ENCODE measurements around the gene NEDD4L.

Gene NEDD4L

GRCh38 chr18:58291131-58291530 lies 247.1 kb downstream of the NEDD4L start:
- no peak for DNase-seq (ENCODE audit: low spot score)

DNA sequence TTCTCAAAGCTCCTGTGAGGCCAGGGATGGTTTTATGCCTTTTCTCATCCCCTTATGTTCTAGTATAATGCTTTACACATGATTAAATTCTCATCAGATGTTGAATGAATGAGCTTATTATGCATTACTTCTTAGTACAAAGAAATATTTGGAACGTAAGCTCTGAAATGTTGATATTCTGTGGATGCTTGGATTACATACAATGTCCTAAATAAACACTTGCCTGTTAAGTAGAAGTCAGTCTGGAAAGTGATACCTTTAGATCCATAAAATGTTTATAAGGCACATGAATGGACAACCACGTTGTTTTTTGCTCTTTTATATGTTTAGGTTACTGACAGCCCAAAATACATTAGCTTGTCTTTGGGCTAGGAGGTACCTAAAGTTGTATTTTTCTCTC lies 248.6 kb downstream of the NEDD4L start:
- DNase-seq (ENCODE audit: low spot score) = no peak

DNA sequence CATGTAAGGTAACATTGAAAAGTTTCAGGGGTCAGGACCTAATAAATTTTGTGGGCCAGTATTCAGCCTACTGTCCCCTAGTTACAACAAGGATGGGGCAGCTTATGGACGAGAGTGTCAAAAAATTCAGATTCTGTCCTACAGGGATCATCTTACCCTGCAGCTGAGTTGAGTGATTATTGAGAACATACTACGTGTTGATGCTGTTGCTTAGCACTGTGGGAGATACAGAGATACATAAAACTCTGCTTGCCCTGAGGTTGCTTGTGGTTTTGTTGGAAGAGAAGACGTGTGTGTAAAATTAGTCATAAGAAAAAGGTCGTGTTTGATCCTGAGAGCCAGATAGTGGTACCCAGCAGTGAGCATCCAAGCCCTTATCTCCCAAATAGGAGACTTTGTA lies 253.2 kb downstream of the NEDD4L start:
- peak; percentile 41 for DNase-seq (ENCODE audit: low spot score)

DNA sequence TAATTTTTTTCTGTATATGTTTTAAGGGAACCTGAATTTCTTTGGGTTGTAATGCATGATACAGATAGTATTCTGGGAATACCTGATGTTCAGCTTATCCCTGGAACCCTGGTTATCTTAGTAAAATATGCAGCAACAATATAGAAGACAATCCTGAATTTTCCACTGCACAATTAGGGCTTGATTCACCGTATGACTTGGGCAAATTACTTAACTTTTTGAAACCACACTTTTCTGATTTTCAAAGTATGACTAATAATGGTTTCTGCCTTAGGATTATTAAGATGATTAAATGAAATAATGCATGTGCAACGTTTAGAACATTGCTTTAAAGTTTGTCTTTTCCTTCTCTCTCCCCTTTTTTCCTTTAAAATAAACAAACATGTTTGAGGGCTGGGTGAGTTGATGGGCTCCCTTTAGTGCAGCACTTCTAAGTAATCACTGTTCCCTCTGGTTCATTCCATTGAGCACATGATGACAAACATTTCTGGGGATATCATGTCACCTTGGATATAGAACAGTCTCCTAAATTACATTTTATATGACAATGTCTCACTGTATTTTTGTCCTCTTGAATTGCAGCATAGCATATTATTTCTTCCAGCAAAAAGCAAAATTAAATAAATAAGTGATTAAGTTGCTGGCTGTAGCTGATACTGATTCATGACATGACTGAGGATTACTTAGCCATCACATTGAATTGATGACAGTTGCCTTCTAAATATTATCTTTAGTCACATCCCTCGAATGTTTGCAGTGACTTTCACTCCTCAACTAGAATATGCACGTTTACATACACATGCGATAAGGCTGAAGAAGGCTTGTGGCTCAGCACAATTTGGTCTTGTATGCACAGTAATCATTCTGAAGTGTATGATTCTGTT lies 254.5 kb downstream of the NEDD4L start:
- no peak for DNase-seq (ENCODE audit: low spot score)

- no peak for DNase-seq (ENCODE audit: low spot score)
These were observed 255.1 kb downstream of the NEDD4L start for GRCh38 chr18:58299135-58299473.

DNA sequence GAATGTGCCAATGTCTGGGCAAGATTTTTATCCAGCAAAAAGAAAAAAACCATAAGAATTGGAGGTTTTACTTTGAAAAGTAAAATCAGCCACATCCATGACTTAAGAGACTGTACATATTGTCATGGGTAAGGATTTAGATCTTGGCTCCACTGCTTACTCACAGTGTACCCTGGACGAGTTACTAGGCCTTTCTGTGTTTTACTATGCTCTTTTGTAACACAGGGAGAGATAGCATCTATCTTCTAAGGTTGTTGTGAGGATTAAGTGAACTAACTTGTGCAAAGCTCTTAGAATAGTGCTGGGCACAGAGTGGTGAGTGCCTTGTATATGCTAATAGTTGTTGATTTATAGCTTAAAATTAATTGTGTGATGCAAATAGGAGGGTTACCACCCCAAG lies 255.9 kb downstream of the NEDD4L start:
- no peak for DNase-seq (ENCODE audit: low spot score)

- peak; percentile 26 for DNase-seq (ENCODE audit: low spot score)
These were observed 256.8 kb downstream of the NEDD4L start for GRCh38 chr18:58300867-58301266.

DNA sequence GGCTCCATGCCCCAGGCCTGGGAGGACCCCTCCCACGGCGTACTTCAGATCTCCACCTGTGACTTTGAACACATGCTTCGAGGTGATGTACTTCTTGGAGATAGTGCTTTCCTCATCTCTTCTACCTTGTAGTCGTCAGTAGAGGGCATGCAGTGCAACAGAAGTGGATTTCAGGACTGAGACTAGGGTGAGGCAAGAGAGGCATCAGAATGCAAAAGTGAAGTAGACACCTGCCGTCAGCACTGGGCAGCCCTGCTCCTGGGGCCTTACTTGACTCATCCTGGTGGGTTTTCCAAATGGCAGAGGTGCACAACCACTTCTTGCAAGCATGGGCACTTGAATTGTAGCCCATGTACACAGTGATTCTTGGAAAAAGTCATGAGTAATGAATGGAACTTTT lies 258.8 kb downstream of the NEDD4L start:
- DNase-seq (ENCODE audit: low spot score) = no peak

- peak; percentile 63 for DNase-seq (ENCODE audit: low spot score)
These were observed 259.3 kb downstream of the NEDD4L start for GRCh38 chr18:58303363-58303762.

DNA sequence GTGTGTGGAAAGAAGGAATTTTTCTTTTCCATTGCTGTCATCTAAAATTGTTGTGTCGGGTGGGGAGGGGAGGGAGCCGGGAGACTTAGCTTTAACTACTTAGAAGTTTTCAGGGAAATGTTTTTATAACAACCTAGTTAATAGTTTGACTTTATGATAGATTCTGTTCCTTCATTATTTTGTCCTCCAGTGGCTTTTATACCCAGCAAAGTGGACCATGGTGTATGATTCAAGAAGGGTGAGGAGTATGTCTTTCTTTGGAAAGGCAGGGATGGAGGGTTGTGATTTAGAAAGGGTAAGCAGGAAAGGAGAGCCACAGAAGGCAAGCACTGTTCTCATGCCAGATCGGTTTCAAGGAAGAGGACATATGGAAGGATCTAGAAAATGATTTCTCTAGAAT lies 261.8 kb downstream of the NEDD4L start:
- DNase-seq (ENCODE audit: low spot score) = no peak

GRCh38 chr18:58307441-58307840 lies 263.4 kb downstream of the NEDD4L start:
- DNase-seq (ENCODE audit: low spot score) = no peak

GRCh38 chr18:58308463-58308862 lies 264.4 kb downstream of the NEDD4L start:
- DNase-seq (ENCODE audit: low spot score) = no peak

DNA sequence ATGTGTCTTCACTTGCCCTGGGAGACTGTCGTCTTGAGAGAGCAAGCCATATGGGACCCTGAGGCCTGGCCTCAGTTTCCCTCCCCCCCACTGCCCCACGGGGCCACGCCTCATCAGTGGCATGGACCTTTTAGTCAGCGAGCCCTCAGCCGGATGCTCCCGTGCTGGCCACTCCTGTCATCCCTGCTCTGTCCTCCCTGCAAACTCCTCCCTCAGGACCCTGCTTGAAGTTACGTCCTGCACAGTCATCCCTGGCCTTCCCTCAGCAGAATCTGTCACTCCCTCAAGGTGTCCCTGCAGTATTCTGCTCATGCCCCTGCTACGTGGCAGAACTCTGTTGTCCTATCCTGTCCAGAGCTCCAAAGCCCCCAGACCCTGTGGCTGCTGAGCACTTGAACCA lies 265.1 kb downstream of the NEDD4L start:
- no peak for DNase-seq (ENCODE audit: low spot score)

- DNase-seq (ENCODE audit: low spot score) = no peak
These were observed 265.7 kb downstream of the NEDD4L start for GRCh38 chr18:58309610-58310239.

- peak; percentile 90 for DNase-seq (ENCODE audit: low spot score)
These were observed 266.5 kb downstream of the NEDD4L start for GRCh38 chr18:58310517-58310916.

DNA sequence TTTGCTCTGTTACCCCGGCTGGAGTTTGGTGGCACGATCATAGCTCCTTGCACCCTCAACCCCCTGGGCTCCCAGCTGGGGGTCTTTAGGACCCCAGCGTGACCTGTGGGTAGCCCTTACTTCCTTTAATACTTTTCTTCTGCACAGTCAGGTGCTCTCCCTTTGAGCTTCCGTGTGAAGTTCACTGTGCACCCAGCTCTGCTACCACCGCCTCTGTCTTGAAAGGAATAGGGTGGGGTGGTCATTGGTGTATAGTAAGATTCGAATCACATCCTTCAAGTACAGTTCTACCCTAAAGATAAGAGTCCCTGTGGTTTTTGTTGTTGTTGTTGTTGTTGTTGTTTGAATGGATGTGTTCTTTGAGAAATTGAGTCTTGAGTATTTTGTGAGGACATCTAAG lies 267.4 kb downstream of the NEDD4L start:
- no peak for DNase-seq (ENCODE audit: low spot score)

DNA sequence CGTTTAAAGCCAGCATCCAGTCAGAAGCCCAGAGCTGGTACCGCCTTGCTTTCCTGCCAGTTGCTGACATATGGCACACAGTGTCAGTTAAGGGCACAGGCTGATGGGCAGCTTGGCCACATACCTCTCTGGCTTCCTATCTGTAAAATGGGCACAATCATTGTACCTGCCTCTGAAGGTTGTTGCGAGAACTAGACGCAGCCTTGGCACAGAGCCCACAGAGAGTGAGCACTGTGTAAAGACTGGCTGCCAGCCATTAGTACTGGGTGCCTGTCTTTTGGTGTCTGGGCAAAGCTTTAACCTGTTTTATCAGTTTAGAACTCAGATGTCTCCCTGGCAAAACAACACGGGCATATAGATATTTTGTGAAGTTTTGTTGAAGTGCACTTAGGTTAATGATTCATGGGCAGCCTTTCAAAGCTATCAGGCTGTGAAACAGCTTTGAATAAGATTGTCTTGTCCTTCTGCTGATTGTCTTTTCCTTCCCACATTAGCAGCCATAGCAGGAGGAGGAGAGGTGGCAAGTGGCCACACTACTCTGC lies 269.5 kb downstream of the NEDD4L start:
- peak; percentile 48 for DNase-seq (ENCODE audit: low spot score)

DNA sequence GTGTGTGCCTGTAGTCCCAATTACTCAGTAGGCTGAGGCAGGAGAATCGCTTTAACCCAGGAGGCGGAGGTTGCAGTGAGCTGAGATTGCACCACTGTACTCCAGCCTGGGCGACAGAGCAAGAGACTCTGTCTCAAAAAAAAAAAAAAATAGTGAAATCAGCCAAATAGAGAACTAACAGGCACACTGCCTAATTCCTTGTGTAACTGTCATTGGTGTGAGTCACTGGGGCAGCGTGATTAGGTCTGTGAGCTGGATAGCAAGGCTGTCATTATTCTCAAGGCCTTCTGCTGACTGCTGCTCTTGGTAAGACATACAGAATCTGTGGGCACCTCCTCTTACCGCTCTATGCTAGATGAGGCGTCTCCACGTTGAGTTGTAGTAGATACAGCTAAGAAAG lies 270.3 kb downstream of the NEDD4L start:
- peak; percentile 89 for DNase-seq (ENCODE audit: low spot score)

- DNase-seq (ENCODE audit: low spot score) = peak; percentile 62
These were observed 271.0 kb downstream of the NEDD4L start for GRCh38 chr18:58315041-58315440.

- peak; percentile 77 for DNase-seq (ENCODE audit: low spot score)
These were observed 271.8 kb downstream of the NEDD4L start for GRCh38 chr18:58315739-58316215.

- no peak for DNase-seq (ENCODE audit: low spot score)
These were observed 272.6 kb downstream of the NEDD4L start for GRCh38 chr18:58316396-58317342.

DNA sequence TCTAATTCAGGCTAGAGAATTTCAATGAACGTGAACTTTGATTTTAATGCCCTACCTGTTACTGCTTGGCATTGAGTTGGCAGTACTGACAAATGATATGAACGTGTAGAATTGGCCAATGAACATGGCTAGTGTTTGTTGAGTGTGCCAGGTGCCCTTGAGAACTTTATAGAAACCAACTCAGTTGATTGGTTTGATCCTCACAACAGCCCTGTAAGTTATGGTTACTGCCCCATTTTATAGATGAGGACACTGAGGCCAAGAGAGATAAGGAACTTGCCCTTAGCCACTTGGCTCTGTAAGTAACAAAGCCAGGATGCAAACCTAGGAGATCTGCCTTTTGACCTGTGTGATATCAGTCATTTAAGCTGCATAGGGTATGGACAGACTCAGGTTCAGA lies 275.7 kb downstream of the NEDD4L start:
- no peak for DNase-seq (ENCODE audit: low spot score)
